GM18526 (cell line): ENCODE data around the gene KRT3.

ENCODE experiments used
- POLR2A ChIP-seq: IDR thresholded peaks from 3 replicates; pipeline ENCODE4 v1.6.1; 2011; ENCODE audit not compliant: insufficient read length; ENCODE audit errors: extremely low read depth

Gene KRT3

DNA sequence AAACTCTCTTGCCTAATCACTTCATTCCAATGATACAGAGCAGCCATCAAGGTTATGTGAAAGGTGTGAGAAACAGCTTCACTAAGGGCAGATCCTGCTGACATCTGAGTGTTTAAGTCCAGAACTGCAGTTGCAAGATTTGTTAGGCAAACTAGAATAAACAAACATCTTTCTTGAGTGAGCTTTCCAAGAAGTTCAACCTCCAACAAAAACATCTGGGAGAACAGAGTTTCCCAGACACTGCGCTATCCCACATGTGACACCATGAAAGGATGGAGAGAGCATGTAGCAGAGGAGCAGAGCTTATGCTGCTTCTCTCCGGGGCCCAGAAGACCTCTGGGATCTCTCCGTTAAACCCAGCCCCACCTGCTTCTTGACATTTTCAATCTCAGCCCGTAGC lies 24.4 kb downstream of the KRT3 start:
- no peak for TF ChIP-seq POLR2A

DNA sequence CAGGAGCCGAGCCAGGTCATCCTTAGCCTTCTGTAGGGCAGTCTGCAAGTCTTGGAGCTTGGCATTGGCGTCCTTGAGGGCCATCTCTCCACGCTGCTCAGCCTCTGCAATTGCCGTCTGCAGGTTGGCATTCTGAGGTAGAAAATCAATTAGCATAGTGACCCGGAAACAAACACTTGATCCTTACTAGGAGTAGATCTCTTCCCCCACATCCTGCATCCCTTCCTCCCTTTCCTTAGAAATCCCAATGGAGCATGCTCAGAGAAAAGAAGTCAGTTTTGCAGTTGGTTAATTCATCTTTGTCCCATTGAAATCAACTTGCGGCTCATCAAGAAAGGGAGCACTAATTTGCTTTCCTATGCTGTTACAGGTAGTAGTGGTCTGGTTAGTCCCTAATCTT lies 24.8 kb downstream of the KRT3 start:
- no peak for TF ChIP-seq POLR2A

DNA sequence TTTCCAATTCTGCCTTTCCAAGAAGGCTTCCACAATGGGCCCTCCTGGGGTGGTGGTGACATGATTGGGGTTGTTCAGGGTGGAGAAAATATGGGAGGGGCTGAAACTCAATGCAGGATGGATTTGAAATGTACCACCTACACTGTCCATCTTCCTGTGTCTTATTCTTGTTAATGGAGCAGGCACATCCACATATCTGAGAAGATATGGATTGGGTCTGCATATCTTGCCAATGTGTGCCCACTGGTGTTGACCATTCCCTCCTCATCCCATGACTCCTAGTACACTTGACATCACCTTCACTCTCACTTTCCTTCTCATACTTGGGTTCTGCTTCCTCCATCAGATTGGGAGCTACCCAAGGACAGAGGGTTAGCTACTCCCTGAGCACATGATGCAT lies 26.0 kb downstream of the KRT3 start:
- no peak for TF ChIP-seq POLR2A

DNA sequence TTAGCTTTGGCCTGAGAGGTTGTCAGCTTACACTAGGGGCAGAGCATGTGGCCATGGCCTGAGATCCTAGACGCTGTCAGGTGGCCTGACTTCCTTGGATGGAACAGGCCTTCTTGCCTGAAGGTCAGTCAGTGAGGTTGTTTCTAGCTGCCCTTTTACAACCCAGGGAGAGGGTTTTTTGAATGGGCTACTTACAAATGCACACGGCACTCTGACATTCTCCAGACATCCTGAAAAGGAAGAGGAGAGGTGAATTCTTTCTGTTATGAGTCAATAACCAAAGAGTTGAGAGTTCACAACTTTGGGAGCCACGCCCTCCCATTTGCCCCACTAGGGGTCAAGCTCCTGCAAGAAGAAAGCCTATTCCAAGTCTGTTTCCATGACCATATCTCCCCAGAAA lies 26.6 kb downstream of the KRT3 start:
- TF ChIP-seq POLR2A: no peak

DNA sequence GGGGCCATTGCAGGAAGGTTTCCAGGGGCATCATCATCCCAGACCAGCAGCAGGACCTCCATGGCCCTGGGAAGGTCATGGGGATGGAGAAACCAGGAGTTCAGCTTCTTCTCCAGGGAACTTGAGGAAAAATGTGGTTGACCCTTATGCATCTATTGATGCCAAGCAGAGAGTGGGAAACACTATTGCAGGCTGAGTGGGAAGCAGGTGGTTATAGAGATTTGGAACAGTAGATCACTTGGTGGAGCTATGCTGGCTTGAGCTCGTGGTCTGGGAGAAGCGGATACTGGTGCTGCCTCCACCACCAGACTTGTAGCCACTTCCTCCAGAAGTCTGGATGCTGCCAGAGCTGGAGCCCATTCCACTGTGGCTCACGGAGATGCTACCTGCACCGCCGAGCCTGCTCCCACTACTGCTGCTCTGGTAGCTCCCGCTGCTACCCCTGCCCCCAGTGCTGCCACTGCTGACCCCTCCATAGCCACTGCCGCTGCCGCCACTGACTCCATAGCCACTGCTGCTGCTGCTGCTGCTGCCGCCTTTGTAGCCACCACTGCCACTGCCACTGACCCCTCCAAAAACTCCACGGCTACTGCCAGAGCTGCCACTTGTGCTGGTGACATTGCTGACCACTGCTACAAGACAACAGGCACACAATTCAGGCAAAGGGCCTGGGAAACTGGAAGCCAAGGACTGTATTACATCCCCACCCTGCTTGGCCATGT lies 27.3 kb downstream of the KRT3 start:
- TF ChIP-seq POLR2A: no peak

DNA sequence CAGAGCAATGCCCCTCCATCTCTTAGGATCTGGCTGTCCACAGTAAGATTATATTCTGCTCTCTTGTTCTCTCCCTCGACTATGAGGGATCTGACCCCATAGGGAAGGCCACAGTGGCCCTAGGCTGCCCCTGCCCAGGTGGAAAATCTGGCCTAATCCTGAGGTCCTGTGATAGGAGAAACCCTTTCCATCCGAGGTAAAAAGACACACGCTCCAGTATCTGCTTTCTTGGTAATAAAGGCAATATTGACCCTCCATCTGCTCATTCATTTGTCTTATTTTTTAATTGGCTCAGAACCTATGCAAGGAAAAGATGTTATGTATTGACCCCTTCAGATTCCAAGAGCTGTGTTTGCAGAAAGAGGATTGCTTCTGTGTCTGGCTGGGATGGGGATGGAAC lies 28.5 kb downstream of the KRT3 start:
- no peak for TF ChIP-seq POLR2A

DNA sequence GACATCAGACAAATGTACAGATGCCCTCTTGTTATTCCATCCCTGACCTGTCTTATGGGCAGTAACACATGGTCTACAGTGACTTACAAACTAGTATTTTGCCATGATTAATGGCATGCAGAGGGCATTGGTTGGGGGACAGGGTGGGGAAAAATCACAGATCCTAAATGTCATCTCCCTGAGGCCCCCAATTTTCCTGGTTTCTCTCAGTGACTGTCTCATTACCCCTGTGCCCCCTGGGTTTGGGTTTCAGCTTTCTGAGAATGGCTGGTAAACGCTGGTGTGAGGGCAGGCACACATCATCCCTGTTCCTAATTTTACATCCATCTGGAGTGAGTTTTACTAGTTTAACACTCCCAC lies 28.9 kb downstream of the KRT3 start:
- no peak for TF ChIP-seq POLR2A

DNA sequence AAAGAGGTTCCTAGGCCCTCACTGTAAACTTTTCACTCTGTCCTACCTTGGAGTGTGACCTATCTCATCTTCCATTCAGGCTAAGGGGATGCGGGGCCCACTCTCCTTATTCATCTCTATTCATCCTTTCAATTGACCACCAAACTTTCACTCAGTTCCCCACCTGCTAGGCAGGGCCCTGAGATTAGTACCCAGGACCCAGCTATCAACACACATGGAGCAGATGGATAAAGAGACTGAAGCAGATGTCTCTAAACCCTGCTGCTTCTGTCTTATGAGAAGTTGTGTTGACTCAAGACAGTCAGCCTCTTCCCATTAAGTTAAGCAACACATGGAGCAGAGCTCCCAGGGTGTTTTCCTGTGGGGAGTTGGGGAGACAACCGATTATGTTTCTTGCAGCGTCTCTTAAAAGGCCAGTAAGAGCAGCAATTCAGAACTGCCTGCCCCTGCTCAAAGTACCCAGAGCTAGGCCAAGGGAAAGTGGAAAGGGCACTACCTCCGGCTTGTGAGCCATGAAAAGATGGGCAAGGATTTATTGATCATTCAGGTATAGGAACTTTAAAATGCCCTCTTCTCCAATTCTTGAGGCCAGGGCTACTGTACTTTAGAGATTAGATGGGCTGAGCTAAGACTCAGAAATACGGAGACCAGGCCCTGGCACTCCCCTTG lies 29.4 kb downstream of the KRT3 start:
- TF ChIP-seq POLR2A: no peak

DNA sequence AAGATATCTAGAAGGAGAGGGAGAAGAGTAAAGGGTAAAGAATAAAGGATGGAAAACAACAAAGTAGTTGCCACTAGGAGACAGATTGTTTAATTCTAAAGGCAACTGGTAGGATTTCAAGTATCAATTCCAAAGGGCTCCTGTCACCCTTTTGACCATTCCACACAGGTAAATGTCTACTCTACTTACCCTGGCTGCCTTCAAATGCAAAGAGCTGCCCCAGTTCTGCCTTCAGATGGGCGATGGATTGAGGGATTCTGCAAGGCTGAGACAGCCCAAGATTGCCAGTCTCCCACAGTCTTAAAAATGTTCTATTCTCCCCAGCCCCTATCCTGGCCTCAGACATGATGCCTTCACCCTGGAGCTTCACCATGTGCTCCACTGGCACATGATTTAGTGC lies 30.2 kb downstream of the KRT3 start:
- TF ChIP-seq POLR2A: no peak

DNA sequence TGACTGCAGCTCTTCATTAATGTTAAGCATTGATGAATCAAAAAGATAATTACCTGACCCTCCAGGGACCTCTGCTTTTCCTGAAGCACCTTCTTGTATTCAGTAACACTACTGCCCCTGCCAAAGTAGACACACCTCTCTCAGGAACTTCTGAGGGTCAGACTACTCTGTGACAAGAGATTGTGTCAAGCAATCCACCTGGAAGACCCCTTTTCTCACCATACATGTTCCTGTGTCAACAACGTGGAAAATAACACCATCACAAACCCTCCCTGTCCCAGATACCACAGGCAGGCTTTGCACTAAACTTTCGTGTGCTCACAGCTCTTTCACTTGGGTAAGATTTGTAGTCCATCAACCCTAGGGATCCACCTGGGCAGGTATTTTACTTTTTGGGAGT lies 31.9 kb downstream of the KRT3 start:
- TF ChIP-seq POLR2A: no peak

DNA sequence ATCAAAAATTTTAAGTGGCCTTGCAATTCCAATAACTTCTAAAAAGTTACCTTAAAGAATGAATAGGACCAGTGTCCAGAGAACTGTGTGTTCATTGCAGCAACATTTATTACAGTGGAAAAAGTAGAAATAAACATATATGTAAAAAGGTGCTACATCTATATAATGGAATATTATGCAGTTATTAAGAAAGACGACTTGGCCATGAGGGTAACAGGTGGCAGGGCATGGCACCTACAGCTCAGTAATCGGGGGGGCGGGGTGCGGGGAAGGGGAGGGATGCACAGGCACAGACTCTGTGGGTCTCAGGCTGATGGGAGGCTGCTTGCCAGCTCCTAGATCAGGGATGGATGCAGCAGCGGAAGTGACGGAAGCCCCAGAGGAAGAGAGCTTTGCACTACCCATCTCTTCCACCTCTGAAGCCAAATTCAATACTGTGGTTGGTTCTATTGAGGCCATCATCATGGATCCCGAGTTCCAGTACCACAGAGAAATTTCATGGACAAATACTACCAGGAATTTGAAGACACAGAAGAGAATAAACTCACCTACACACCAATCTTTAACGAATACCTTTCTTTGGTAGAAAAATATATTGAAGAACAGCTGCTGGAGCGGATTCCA lies 32.8 kb downstream of the KRT3 start:
- TF ChIP-seq POLR2A: no peak

DNA sequence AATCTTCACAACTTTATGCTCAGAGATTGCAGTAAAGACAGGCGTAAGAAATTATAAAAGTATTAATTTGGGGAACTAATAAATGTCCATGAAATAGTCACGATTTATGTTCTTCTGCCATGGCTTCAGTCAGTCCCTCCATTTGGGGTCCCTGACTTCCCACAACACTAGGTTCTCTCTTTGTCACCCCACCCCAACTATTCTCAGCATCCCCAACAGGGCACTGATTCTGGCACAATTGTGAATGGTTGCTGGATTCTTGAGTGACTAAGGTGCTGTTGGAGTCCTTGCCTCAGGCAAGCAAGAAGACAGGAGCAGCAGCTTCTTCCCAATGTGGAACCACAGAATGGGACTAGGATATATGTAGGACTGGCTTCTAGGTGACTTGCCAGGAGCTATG lies 34.1 kb downstream of the KRT3 start:
- TF ChIP-seq POLR2A: no peak

DNA sequence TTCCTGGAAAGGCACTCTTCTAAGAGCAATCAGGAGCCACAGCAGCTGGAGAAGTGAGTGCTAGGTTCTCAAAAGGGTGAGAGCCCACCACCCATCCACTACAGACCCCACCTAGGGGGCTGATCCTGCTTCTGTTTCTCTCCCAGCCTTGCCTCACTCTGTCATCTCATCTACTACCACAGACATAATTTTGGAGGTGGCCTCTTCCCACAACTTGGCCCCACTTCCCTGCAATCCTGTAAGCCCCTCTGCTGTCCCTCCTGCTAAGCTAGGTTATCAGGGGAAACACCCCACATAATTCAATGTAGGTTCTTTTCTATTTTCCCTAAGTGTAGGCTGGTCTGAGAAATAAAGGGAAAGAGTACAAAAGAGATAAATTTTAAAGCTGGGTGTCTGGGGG lies 35.3 kb downstream of the KRT3 start:
- no peak for TF ChIP-seq POLR2A

DNA sequence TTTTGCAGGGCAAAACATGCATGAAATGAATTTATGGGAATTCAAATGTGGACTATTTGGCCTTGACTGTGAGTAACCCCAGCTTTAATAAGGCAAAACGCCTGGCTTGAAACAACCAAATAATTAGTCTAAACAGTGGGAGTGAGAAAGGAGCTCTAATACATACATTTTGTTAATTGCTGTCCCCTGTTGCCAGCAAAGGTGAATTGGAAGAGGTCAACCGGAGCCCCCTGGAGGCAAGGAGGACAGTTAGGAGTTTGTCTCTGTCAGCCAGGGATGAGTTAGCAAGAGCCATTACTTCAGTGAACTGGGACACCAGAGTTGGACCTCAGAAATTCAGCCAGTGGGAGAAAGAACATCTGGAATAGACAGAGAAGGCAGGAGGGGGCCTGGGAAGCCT lies 36.2 kb downstream of the KRT3 start:
- no peak for TF ChIP-seq POLR2A

DNA sequence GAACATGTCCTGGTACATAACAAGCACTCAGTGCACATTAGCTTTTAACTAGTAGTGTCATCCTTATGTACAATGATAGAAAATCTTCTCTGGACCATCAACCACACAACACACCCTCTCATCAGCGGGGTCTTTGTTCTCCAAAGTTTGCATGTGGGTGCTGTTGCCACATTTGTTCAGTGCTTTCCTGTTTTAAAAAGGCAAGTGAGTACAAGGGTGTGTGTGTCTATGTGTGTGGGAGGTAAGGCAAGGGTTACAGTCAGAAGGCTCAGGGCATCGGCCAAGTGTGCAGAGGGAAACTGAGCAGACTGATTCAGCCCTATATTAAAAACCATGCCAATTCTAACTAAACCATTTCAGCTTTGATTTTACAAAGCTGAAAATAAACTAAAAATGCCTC lies 36.7 kb downstream of the KRT3 start:
- no peak for TF ChIP-seq POLR2A

DNA sequence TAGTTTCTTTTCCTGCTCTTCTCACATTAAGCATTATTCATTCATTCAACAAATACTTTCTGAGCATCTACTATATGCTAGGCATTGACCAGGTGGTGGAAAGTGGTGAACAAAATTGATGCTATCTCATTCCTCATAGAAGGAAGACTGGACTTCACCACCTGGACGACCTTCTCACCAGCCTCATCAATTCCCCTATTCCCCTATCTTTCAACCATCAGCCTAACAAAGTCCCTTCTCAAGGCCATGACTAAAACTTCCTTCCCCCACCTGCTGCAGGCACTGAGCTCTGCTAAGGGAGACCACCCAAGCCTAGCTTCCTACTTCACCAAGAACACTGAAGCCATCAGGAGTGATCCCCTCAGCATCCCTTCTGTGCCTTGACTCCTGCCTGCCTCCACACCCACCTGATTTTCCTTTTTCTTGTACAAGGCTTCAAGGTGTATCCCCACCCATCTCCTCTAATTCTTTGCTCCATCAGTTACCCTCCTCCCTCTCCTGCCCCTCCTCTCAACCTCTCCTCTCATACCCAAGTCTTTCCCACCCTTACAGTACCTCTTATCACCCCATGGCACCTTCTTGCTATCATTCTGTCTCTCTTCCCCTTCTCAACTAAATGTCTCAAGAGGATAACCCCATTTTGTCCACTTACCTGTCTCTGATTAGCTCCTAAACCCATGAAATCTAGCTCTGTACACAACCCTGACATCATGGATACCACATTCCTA lies 38.3 kb downstream of the KRT3 start:
- TF ChIP-seq POLR2A: no peak
